Ovary (tissue), 3 donors: Measurements from ENCODE around the gene TCEANC2.

Experiments
- CTCF ChIP-seq, 3 donors: fragments of 450-650 bp in 2 of 3; fragments of 200-600 bp in 1 of 3; IDR thresholded peaks; one replicate each; pipeline versions ENCODE4 v1.5.1 to v1.8.0; 2016 to 2022; ENCODE audit warnings: antibody characterized with exemption in 3 of 3, mild to moderate bottlenecking in 1 of 3
- POLR2A ChIP-seq: fragments of 450-650 bp; IDR thresholded peaks from one replicate; pipeline ENCODE4 v1.6.1; 2017; ENCODE audit warnings: antibody characterized with exemption, mild to moderate bottlenecking, moderate library complexity
- donor health status: DM: no; HTN: no; CAD: no.

GRCh38 chr1:54017979-54018378, 35.4 kb upstream of the TCEANC2 start, which contains the start of gene LDLRAD1:
- no peak for TF ChIP-seq POLR2A
- TF ChIP-seq CTCF (IDR thresholded peaks at IDR 0.05), result no peak
